Activated naive CD8-positive, alpha-beta T cell treated with anti-CD3 and anti-CD28 coated beads, Interleukin-2, amount 10 ng/mL, durations not matched to agents 7 days and 5 days (primary cell): ENCODE measurements around the gene MS4A4A. TPM values are rescaled to one million over a fixed set of nuclear protein-coding genes. Genes with fewer than 3 reads are reported as not detected.
"Not testable (repeated sequence)": the region's sequence is repeated elsewhere in the genome, so short reads cannot be mapped to it uniquely, and the experiment has no call there.

Experiments used
- ATAC-seq: fragments of 150-1000 bp; cut with Tn5 transposase; one replicate; pipeline ENCODE4 v1.10.0; 2021; ENCODE audit warnings: low read depth, moderate library complexity
- POLR2A ChIA-PET: fragments of 350-600 bp; sonication (Branson Sonifier 250); formaldehyde crosslinking; loops from one replicate; lab custom pipeline; 2021; ENCODE audit warnings: antibody characterized with exemption; lab: Charles Lee
- DNase-seq: peaks from one replicate; pipeline ENCODE4 v3.0.0; 2021
- H3K27ac Mint-ChIP-seq: one replicate; pipeline ENCODE4 v1.8.0; 2022; ENCODE audit warnings: mild to moderate bottlenecking, mixed read lengths
- H3K27me3 Mint-ChIP-seq: one replicate; pipeline ENCODE4 v1.8.0; 2022; ENCODE audit warnings: mild to moderate bottlenecking, moderate library complexity, mixed read lengths
- H3K36me3 Mint-ChIP-seq: one replicate; pipeline ENCODE4 v1.8.0; 2021; ENCODE audit warnings: mild to moderate bottlenecking, mixed read lengths
- H3K4me1 Mint-ChIP-seq: one replicate; pipeline ENCODE4 v1.8.0; 2021; ENCODE audit warnings: mixed read lengths
- H3K4me3 Mint-ChIP-seq: one replicate; pipeline ENCODE4 v1.8.0; 2022; ENCODE audit warnings: mild to moderate bottlenecking, moderate library complexity, mixed read lengths
- H3K9me3 Mint-ChIP-seq: one replicate; pipeline ENCODE4 v1.8.0; 2021; ENCODE audit warnings: mixed read lengths
- total RNA-seq, 2 experiments: library from RNA; stranded (reverse); gene quantifications; one replicate each; pipeline ENCODE4 v1.2.3, GENCODE V29; 2021

Gene MS4A4A
- total RNA-seq, 2 experiments from 2014 or later: 0.45 TPM; not detected in 1

GRCh38 chr11:60265373-60266214 is 14.9 kb upstream of the MS4A4A start:
- no peaks in the 10 kb centered on the region for H3K9me3 Mint-ChIP-seq
- H3K4me1 Mint-ChIP-seq: no peaks in the 10 kb centered on the region
- POLR2A ChIA-PET: no interaction called here
- H3K36me3 Mint-ChIP-seq: no peaks in the 10 kb centered on the region
- H3K4me3 Mint-ChIP-seq: no peak overlapping the region
- H3K27ac Mint-ChIP-seq: no peak overlapping the region
- no peak for DNase-seq
- H3K27me3 Mint-ChIP-seq: peaks cover 8% of the 10 kb centered on the region
- ATAC-seq: no peak

GRCh38 chr11:60274416-60274815 is 6.0 kb upstream of the MS4A4A start:
- no peaks in the 10 kb centered on the region for H3K36me3 Mint-ChIP-seq
- H3K4me3 Mint-ChIP-seq: no peak overlapping the region
- no peak overlapping the region for H3K27ac Mint-ChIP-seq
- DNase-seq (no peak), ATAC-seq (no peak)
- no peaks in the 10 kb centered on the region for H3K27me3 Mint-ChIP-seq
- POLR2A ChIA-PET: no interaction called here
- peaks cover 3% of the 10 kb centered on the region for H3K9me3 Mint-ChIP-seq
- no peaks in the 10 kb centered on the region for H3K4me1 Mint-ChIP-seq

DNA sequence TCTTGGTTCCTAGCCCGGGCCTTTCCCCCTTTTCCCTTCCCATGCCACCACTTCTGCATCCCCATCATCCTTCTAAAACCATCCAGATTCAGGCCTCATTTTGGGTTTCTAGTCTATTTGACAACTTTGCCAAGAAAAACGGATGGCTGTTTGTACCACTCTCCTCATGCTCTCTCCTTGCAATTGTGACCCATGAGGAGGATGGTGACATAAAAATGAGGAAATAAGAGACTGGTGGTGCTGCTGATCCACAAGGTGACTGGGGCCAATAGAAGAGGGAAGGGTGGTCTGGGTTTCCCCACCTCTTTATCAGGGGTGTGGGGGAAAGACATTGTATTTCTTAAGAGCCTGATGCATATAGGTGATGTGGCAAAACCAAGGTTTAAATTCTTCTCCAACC is 1.0 kb downstream of the MS4A4A start:
- no peaks in the 10 kb centered on the region for H3K9me3 Mint-ChIP-seq
- POLR2A ChIA-PET: no interaction called here
- no peaks in the 10 kb centered on the region for H3K36me3 Mint-ChIP-seq
- no peaks in the 10 kb centered on the region for H3K27me3 Mint-ChIP-seq
- ATAC-seq (no peak), DNase-seq (no peak)
- H3K4me1 Mint-ChIP-seq: no peaks in the 10 kb centered on the region
- H3K27ac Mint-ChIP-seq: no peak overlapping the region
- H3K4me3 Mint-ChIP-seq: no peak overlapping the region

DNA sequence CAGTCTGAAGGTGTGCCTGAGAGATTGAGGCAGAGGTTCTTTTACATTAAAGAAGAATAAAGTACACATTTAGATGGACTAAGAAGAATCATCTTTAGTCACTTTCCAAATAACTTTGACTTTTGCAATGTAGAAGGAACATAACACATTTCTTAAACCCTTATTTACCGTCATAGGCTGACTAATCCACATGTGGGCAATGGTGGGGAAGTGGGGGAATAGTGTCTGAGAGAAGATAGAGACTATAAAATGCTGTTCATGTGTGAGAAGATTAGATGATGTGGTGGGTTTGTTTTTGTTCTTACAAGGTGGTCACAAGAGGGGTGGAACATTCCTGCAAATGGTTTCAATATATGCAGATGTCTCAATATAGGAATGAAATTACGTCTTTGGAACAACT is 1.8 kb downstream of the MS4A4A start:
- POLR2A ChIA-PET: interaction anchor here (0.5 kb wide), 1 partner anchor 9 kb away, joined by 3 read pairs; no protein-coding TSS in a partner anchor
- H3K27me3 Mint-ChIP-seq: peaks cover 1% of the 10 kb centered on the region

DNA sequence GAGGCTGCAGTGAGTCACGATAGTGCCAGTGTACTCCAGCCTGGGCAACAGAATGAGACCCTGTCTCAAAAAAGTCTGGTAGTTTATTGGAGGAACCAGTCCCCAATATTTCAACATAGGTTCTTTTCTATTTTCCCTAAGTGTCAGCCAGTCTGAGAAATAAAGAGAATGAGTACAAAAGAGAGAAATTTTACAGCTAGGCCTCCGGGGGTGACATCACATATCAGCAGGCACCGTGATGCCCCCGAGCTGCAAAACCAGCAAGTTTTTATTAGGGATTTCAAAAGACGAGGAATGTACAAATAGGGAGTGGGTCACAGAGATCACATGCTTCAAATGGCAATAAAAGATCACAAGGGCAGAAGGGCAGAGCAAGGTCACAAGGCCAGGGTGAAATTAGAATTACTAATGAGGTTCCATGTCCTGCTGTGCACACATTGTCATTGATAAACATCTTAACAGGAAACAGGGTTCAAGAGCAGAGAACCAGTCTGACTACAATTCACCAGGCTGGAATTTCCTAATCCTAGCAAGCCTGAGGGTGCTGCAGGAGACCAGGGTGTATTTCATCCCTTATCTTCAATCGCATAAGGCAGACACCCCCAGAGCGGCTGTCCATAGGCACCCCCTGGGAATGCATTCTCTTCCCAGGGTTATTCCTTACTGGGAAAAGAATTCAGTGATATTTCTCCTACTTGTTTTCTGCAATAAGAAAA is 5.1 kb downstream of the MS4A4A start:
- H3K27me3 Mint-ChIP-seq, H3K9me3 Mint-ChIP-seq, H3K4me1 Mint-ChIP-seq, ATAC-seq, H3K36me3 Mint-ChIP-seq, H3K27ac Mint-ChIP-seq, POLR2A ChIA-PET, H3K4me3 Mint-ChIP-seq, DNase-seq: not testable (repeated sequence)

More for the DNA sequence above, 1.8 kb downstream of the MS4A4A start:
- Mint-ChIP-seq H3K36me3 (no peaks in the 10 kb centered on the region), H3K9me3 (no peaks in the 10 kb centered on the region), H3K4me1 (no peaks in the 10 kb centered on the region), H3K4me3 (no peak overlapping the region), H3K27ac (no peak overlapping the region)
- DNase-seq (no peak), ATAC-seq (no peak)

DNA sequence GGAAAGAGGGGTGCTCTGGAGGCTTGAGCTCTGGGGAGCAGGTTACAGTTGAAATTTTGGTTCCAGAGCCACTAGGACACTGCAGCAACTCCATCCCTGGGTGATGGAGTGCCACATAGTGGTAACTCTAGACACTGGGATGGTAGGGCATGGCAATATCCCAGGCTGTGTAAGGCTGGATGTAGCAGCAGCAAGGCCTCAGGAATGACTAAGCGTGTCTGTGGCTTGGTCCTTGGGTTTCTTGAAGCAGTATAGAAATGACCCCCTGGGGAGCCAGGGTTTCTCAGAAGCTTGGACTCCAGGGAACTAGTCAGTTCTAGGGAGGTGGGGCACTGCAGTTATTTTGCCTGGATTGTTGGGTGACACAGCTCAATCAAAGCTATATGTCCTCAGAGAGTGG is 8.1 kb downstream of the MS4A4A start:
- Mint-ChIP-seq H3K4me3 (no peak overlapping the region), H3K9me3 (peaks cover 2% of the 10 kb centered on the region), H3K4me1 (no peaks in the 10 kb centered on the region), H3K36me3 (no peaks in the 10 kb centered on the region), H3K27ac (no peak overlapping the region), H3K27me3 (peaks cover 8% of the 10 kb centered on the region)
- no peak for ATAC-seq
- no peak for DNase-seq
- POLR2A ChIA-PET: no interaction called here

GRCh38 chr11:60292145-60292544 is 11.7 kb downstream of the MS4A4A start:
- Mint-ChIP-seq H3K27me3 (peaks cover 9% of the 10 kb centered on the region), H3K9me3 (peaks cover 2% of the 10 kb centered on the region), H3K4me3 (no peak overlapping the region), H3K36me3 (no peaks in the 10 kb centered on the region), H3K4me1 (no peaks in the 10 kb centered on the region), H3K27ac (no peak overlapping the region)
- no peak for DNase-seq
- POLR2A ChIA-PET: no interaction called here
- no peak for ATAC-seq

GRCh38 chr11:60301178-60301577 is 20.7 kb downstream of the MS4A4A start:
- H3K27me3 Mint-ChIP-seq: peaks cover 3% of the 10 kb centered on the region

DNA sequence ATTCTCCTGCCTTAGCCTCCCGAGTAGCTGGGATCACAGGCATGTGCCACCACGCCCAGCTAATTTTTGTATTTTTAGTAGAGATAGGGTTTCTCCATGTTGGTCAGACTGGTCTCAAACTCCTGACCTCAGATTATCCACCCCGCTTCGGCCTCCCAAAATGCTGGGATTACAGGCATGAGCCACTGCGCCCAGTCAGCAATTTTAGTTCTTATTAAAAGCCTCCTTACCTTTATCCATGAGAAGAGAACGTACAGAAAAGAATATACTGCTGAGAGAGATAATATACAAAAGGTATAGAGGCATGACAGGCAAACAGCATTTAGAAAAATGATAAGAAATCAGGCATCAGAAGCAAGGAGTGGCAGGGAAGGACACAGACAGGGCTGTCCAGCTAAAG is 21.4 kb downstream of the MS4A4A start:
- H3K36me3 Mint-ChIP-seq, H3K4me3 Mint-ChIP-seq, DNase-seq, H3K27me3 Mint-ChIP-seq, H3K9me3 Mint-ChIP-seq, ATAC-seq, H3K27ac Mint-ChIP-seq, H3K4me1 Mint-ChIP-seq, POLR2A ChIA-PET: not testable (repeated sequence)

More at GRCh38 chr11:60301178-60301577, 20.7 kb downstream of the MS4A4A start:
- no peak for DNase-seq
- H3K27ac Mint-ChIP-seq: no peak overlapping the region
- H3K4me1 Mint-ChIP-seq: no peaks in the 10 kb centered on the region
- H3K4me3 Mint-ChIP-seq: no peak overlapping the region
- no peaks in the 10 kb centered on the region for H3K9me3 Mint-ChIP-seq
- POLR2A ChIA-PET: no interaction called here
- no peak for ATAC-seq
- H3K36me3 Mint-ChIP-seq: no peaks in the 10 kb centered on the region

GRCh38 chr11:60303661-60304060 is 23.2 kb downstream of the MS4A4A start:
- Mint-ChIP-seq H3K4me1 (peaks cover 2% of the 10 kb centered on the region), H3K27ac (no peak overlapping the region), H3K27me3 (peaks cover 4% of the 10 kb centered on the region), H3K9me3 (no peaks in the 10 kb centered on the region), H3K36me3 (no peaks in the 10 kb centered on the region), H3K4me3 (no peak overlapping the region)
- POLR2A ChIA-PET: no interaction called here
- DNase-seq (no peak), ATAC-seq (no peak)

GRCh38 chr11:60305906-60306619 is 25.6 kb downstream of the MS4A4A start:
- no peaks in the 10 kb centered on the region for H3K36me3 Mint-ChIP-seq
- POLR2A ChIA-PET: no interaction called here
- no peak for DNase-seq
- H3K4me1 Mint-ChIP-seq: peaks cover 2% of the 10 kb centered on the region
- H3K9me3 Mint-ChIP-seq: no peaks in the 10 kb centered on the region
- H3K27ac Mint-ChIP-seq: no peak overlapping the region
- no peak for ATAC-seq
- H3K4me3 Mint-ChIP-seq: no peak overlapping the region
- H3K27me3 Mint-ChIP-seq: peaks cover 4% of the 10 kb centered on the region

DNA sequence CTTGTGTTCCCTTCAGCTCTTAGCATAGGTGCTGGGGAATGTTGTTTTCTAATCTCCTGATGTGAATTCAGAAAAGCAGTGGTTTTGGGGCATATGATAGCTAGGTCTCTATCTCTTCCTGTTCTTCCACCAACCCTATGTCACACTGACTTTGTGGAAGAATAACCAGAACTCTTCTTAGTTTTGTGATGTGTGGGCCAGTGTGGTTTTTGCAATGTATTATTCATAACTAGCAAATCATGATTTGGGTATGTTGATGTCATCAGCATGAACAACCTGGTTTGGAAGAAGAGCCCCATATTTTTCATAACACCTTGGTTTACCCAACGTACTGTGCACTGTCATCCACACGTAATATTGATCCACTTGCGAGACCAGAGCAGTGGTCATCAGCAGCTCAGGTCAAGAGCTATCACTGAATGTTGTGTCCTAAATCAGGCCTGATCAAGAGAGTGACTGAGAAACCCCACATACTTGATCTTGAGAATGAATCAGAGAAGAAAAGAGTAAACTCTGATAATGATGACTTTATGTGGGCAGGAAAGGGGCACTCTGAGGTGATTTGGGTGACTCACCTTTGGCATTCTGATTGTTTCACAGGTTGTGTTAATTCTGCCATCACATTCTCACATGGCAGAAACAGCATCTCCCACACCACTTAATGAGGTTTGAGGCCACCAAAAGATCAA is 27.2 kb downstream of the MS4A4A start:
- Mint-ChIP-seq H3K27ac (no peak overlapping the region), H3K9me3 (no peaks in the 10 kb centered on the region), H3K36me3 (no peaks in the 10 kb centered on the region), H3K27me3 (peaks cover 6% of the 10 kb centered on the region), H3K4me3 (no peak overlapping the region), H3K4me1 (peaks cover 2% of the 10 kb centered on the region)
- POLR2A ChIA-PET: no interaction called here
- no peak for ATAC-seq
- DNase-seq: no peak

DNA sequence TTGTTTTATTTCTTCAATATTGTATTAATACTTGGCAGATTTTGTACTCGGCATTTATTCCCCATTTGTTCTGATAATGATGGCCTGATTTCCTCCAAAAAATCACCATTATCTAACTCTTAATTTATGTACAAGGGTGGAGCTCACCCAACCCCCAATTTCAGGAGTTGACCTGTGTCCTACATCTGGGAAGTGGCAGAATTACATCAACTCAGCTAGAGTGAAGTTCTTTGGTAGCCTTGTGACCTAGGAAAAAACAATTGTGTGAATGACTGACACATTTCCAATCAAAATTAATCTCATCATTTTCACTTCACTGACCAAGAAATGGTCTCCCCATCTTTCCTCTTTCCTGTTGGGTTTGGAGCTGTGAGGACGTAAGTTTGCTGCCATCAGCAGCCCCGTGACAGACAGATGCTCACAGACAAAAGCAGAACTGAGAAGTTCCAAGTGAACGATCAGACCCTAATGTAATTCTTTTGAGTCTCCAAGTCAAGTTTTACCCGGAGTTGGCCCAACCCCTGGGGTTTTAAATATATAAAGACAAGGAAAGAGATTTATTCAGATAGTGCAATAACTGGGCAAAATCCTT is 30.0 kb downstream of the MS4A4A start:
- ATAC-seq: no peak
- DNase-seq: no peak
- Mint-ChIP-seq H3K36me3 (no peaks in the 10 kb centered on the region), H3K27me3 (peaks cover 11% of the 10 kb centered on the region), H3K4me3 (no peak overlapping the region), H3K4me1 (peaks cover 3% of the 10 kb centered on the region), H3K27ac (no peak overlapping the region), H3K9me3 (no peaks in the 10 kb centered on the region)
- POLR2A ChIA-PET: no interaction called here
